H1 (cell line): ENCODE data around the gene GLB1L2. TPM values are rescaled to one million over a fixed set of nuclear protein-coding genes. Genes with fewer than 3 reads are reported as not detected.

Source experiments
- CTCF ChIA-PET: fragments of 300-600 bp; sonication (Branson Sonifier 250); formaldehyde crosslinking; loops from one replicate; lab custom pipeline; 2021; ENCODE audit not compliant: partially characterized antibody; lab: Charles Lee
- POLR2A ChIA-PET: fragments of 300-600 bp; sonication (Branson Sonifier 250); formaldehyde crosslinking; loops from one replicate; lab custom pipeline; 2021; ENCODE audit warnings: inconsistent platforms; ENCODE audit not compliant: partially characterized antibody; lab: Charles Lee
- DNase-seq, 2 experiments: peaks; one replicate each; pipeline versions ENCODE4 v3.0.0 to v3.0.0-alpha.2; 2010 to 2022; ENCODE audit warnings: low spot score in 2 of 2, low read depth in 1 of 2, mixed read lengths in 1 of 2
- FAIRE-seq: peaks from 2 replicates; lab custom pipeline; 2011; peaks lifted over from hg19 to GRCh38; lab: Jason Lieb, UNC
- H2AFZ ChIP-seq: 2 replicates; pipeline ENCODE4 v1.8.1; 2012; ENCODE audit warnings: low read length, inconsistent platforms
- H2AK5ac ChIP-seq: 2 replicates; pipeline ENCODE4 v1.6.1; 2013; ENCODE audit warnings: low read depth, low read length
- H2BK120ac ChIP-seq: replicated peaks from 2 replicates; pipeline ENCODE3; 2013; ENCODE audit warnings: low read depth, low read length, inconsistent platforms
- H2BK12ac ChIP-seq: 2 replicates; pipeline ENCODE4 v1.6.1; 2013; ENCODE audit warnings: low read depth, low read length
- H2BK15ac ChIP-seq: 2 replicates; pipeline ENCODE4 v1.6.1; 2013; ENCODE audit warnings: low read length
- H2BK20ac ChIP-seq: 2 replicates; pipeline ENCODE4 v1.6.1; 2013; ENCODE audit warnings: low read length
- H2BK5ac ChIP-seq: 2 replicates; pipeline ENCODE4 v1.6.1; 2013; ENCODE audit warnings: low read depth, low read length
- H3K14ac ChIP-seq: 2 replicates; pipeline ENCODE4 v1.6.1; 2013; ENCODE audit warnings: inconsistent platforms; ENCODE audit not compliant: insufficient read length
- H3K18ac ChIP-seq: 2 replicates; pipeline ENCODE4 v1.6.1; 2013; ENCODE audit warnings: low read length; ENCODE audit errors: extremely low read depth
- H3K23ac ChIP-seq: 2 replicates; pipeline ENCODE4 v1.6.1; 2013; ENCODE audit warnings: inconsistent platforms; ENCODE audit not compliant: insufficient read length
- H3K23me2 ChIP-seq: 2 replicates; pipeline ENCODE4 v1.6.1; 2013; ENCODE audit warnings: low read depth, low read length
- H3K27ac ChIP-seq: 2 replicates; pipeline ENCODE4 v1.6.1; 2011; ENCODE audit warnings: low read depth, low read length, inconsistent platforms
- H3K27me3 ChIP-seq, 4 experiments: replicated peaks in 1 of 4; 1 replicate in 1 of 4; 2 replicates in 3 of 4; pipeline versions ENCODE4 v1.6.1 to v1.8.1; 2011 to 2013; ENCODE audit warnings: low read length in 3 of 4, mild to moderate bottlenecking in 3 of 4, inconsistent platforms in 2 of 4, mixed read lengths in 2 of 4, moderate library complexity in 1 of 4; ENCODE audit not compliant: control insufficient read depth in 3 of 4, insufficient read depth in 3 of 4; ENCODE audit errors: extremely low read depth in 1 of 4
- H3K36me3 ChIP-seq, 4 experiments: 2 replicates each; pipeline versions ENCODE4 v1.6.1 to v1.8.1; 2011 to 2013; ENCODE audit warnings: mild to moderate bottlenecking in 4 of 4, low read length in 3 of 4, moderate library complexity in 2 of 4, control low read depth in 1 of 4, inconsistent platforms in 1 of 4; ENCODE audit not compliant: insufficient read depth in 4 of 4, control insufficient read depth in 2 of 4
- H3K4ac ChIP-seq: replicated peaks from 2 replicates; pipeline ENCODE3; 2013; ENCODE audit warnings: low read length, low read depth, mixed read lengths, inconsistent platforms; ENCODE audit not compliant: insufficient read length
- H3K4me1 ChIP-seq, 4 experiments: replicated peaks in 1 of 4; 1 replicate in 1 of 4; 2 replicates in 3 of 4; pipeline versions ENCODE4 v1.6.1 to v1.8.1; 2011 to 2013; ENCODE audit warnings: low read length in 3 of 4, inconsistent platforms in 2 of 4, mixed read lengths in 1 of 4; ENCODE audit not compliant: insufficient read depth in 4 of 4, control insufficient read depth in 3 of 4
- H3K4me2 ChIP-seq, 2 experiments: 2 replicates each; pipeline versions ENCODE4 v1.6.1 to v1.8.1; 2011 to 2013; ENCODE audit warnings: low read depth in 2 of 2, low read length in 2 of 2, control low read depth in 1 of 2, inconsistent platforms in 1 of 2, mild to moderate bottlenecking in 1 of 2; ENCODE audit not compliant: insufficient read depth in 1 of 2
- H3K4me3 ChIP-seq, 4 experiments: fragments of 200-600, 300-600 bp in 1 of 4; sonication (generic), shearing (Covaris generic), sonication (Bioruptor Twin) in 1 of 4; 2 replicates each; pipeline versions ENCODE4 v1.5.1 to v1.8.1; 2011 to 2016; ENCODE audit warnings: low read length in 4 of 4, low read depth in 3 of 4, control low read depth in 2 of 4, inconsistent platforms in 2 of 4, mild to moderate bottlenecking in 2 of 4, mixed read lengths in 1 of 4, moderate library complexity in 1 of 4; ENCODE audit not compliant: insufficient read depth in 2 of 4; ENCODE audit errors: extremely low read depth in 1 of 4
- H3K56ac ChIP-seq: replicated peaks from 2 replicates; pipeline ENCODE3; 2013; ENCODE audit warnings: low read depth, mild to moderate bottlenecking, mixed read lengths, low read length, inconsistent platforms; ENCODE audit not compliant: insufficient read length
- H3K79me1 ChIP-seq: 2 replicates; pipeline ENCODE4 v1.6.1; 2013; ENCODE audit warnings: low read depth, low read length, control low read depth
- H3K79me2 ChIP-seq, 2 experiments: 2 replicates each; pipeline versions ENCODE4 v1.6.1 to v1.8.1; 2012 to 2013; ENCODE audit warnings: low read length in 2 of 2, mild to moderate bottlenecking in 2 of 2, inconsistent platforms in 1 of 2; ENCODE audit not compliant: insufficient read depth in 2 of 2, control insufficient read depth in 1 of 2
- H3K9ac ChIP-seq, 4 experiments: replicated peaks in 1 of 4; 1 replicate in 1 of 4; 2 replicates in 3 of 4; pipeline versions ENCODE4 v1.6.1 to v1.8.1; 2011 to 2013; ENCODE audit warnings: low read depth in 3 of 4, low read length in 3 of 4, control low read depth in 2 of 4, mild to moderate bottlenecking in 2 of 4, moderate library complexity in 2 of 4, inconsistent platforms in 1 of 4; ENCODE audit errors: extremely low read depth in 1 of 4
- H3K9me3 ChIP-seq, 2 experiments: 2 replicates each; pipeline versions ENCODE4 v1.6.1 to v1.8.1; 2012 to 2013; ENCODE audit warnings: mild to moderate bottlenecking in 2 of 2, moderate library complexity in 2 of 2, control low read depth in 1 of 2, inconsistent platforms in 1 of 2, low read depth in 1 of 2, low read length in 1 of 2, mixed read lengths in 1 of 2; ENCODE audit not compliant: insufficient read depth in 2 of 2
- H4K20me1 ChIP-seq, 2 experiments: replicated peaks in 1 of 2; 2 replicates each; pipeline versions ENCODE3 to v1.8.1; 2011 to 2013; ENCODE audit warnings: inconsistent platforms in 2 of 2, low read length in 2 of 2, mild to moderate bottlenecking in 1 of 2; ENCODE audit not compliant: insufficient read depth in 2 of 2, control insufficient read depth in 1 of 2
- H4K5ac ChIP-seq: 2 replicates; pipeline ENCODE4 v1.6.1; 2013; ENCODE audit warnings: low read length, low read depth, mixed read lengths, inconsistent platforms; ENCODE audit not compliant: insufficient read length
- H4K8ac ChIP-seq: 2 replicates; pipeline ENCODE4 v1.8.0; 2013; ENCODE audit warnings: mild to moderate bottlenecking, moderate library complexity, low read length, inconsistent platforms; ENCODE audit not compliant: insufficient read depth; ENCODE audit errors: extremely low read depth
- H4K91ac ChIP-seq: replicated peaks from 2 replicates; pipeline ENCODE3; 2013; ENCODE audit warnings: low read length, mixed read lengths, inconsistent platforms; ENCODE audit not compliant: insufficient read length
- CREB1 ChIP-seq: IDR thresholded peaks from 2 replicates; pipeline ENCODE4 v1.6.1; 2012; ENCODE audit warnings: inconsistent platforms
- E2F6 ChIP-seq: IDR thresholded peaks from 2 replicates; pipeline ENCODE4 v1.6.1; 2012; ENCODE audit warnings: inconsistent platforms
- EGR1 ChIP-seq: IDR thresholded peaks from 2 replicates; pipeline ENCODE4 v1.6.1; 2011; ENCODE audit warnings: low read depth, low read length, borderline replicate concordance
- GTF2F1 ChIP-seq: IDR thresholded peaks from 2 replicates; pipeline ENCODE4 v1.6.1; 2012; ENCODE audit warnings: low read depth, low read length, improper control_type of control experiment, borderline replicate concordance
- KDM1A ChIP-seq: fragments of 200-600, 300-600 bp; sonication (generic); IDR thresholded peaks from 2 replicates; pipeline ENCODE4 v1.7.1; 2016; ENCODE audit warnings: mild to moderate bottlenecking, low read length, borderline replicate concordance
- NANOG ChIP-seq: IDR thresholded peaks from 2 replicates; pipeline ENCODE4 v1.6.1; 2011; ENCODE audit warnings: low read length, low read depth, mild to moderate bottlenecking, inconsistent platforms; ENCODE audit not compliant: insufficient read depth, poor library complexity, severe bottlenecking
- RNF2 ChIP-seq: fragments of 200-900, 300-1000 bp; sonication (generic); IDR thresholded peaks from 2 replicates; pipeline ENCODE4 v1.7.1; 2016; ENCODE audit warnings: borderline replicate concordance, low read depth, mild to moderate bottlenecking, antibody characterized with exemption, low read length; ENCODE audit not compliant: poor library complexity, severe bottlenecking; ENCODE audit errors: missing control alignments
- SIN3A ChIP-seq, 2 experiments: IDR thresholded peaks in 1 of 2; conservative IDR thresholded peaks in 1 of 2; 2 replicates each; pipeline ENCODE4 v1.6.1; 2011 to 2012; ENCODE audit warnings: low read length in 2 of 2, improper control_type of control experiment in 1 of 2, low read depth in 1 of 2, mild to moderate bottlenecking in 1 of 2
- SIRT6 ChIP-seq: IDR thresholded peaks from one replicate; pipeline ENCODE4 v1.7.1; 2012; ENCODE audit warnings: low read length, inconsistent platforms
- WGBS, 2 experiments: shearing (Covaris generic) in 1 of 2; methylation state at CpG; one replicate each; pipeline versions ENCODE4 v1.1.6 to v1.1.7; 2013 to 2015; ENCODE audit warnings: low lambda C conversion rate in 2 of 2, mixed read lengths in 2 of 2, inconsistent platforms in 1 of 2, low coverage in 1 of 2, missing lambda C conversion rate in 1 of 2; ENCODE audit not compliant: insufficient replicate concordance in 2 of 2, insufficient coverage in 1 of 2, insufficient read length in 1 of 2; ENCODE audit errors: extremely low coverage in 1 of 2, missing lambda C conversion rate in 1 of 2; 5-methylcytosine and 5-hydroxymethylcytosine counted together
- polyA plus RNA-seq, 7 experiments: library from polyadenylated mRNA; depleted of rRNA in 3 of 7; stranded (reverse) in 5 of 7; unstranded in 2 of 7; fragments of >200 nt in 5 of 7; fragments of 200-250 nt in 2 of 7; gene quantifications; 1 replicate in 5 of 7; 2 replicates in 1 of 7; 4 replicates in 1 of 7; pipeline versions ENCODE4 v1.2.1 to v1.2.3, GENCODE V29; 2011 to 2013; ENCODE audit warnings: missing spikeins in 2 of 7, mixed read lengths in 2 of 7
- total RNA-seq: library from RNA; stranded (reverse); fragmentation: NEBNext Ultra II Directional; extraction: Animal tissue kit (Norgen Biotek cat#: 25700); gene quantifications from 2 replicates; pipeline ENCODE4 v1.2.1, GENCODE V29; 2021

Gene GLB1L2
- total and polyA plus RNA-seq, 2 of the 8 experiments (the other 6 are each of a cell fraction or from before 2014, with no cell fraction given), result 4.4 to 7.9 TPM

- Histone ChIP-seq H4K20me1 (no peaks in the 10 kb centered on the region), H2BK15ac (no peak overlapping the region), H3K27me3 (peaks cover 0 to 12% (median 4%) of the 10 kb centered on the region in 4 experiments; a peak in 6 of 7 replicates), H2AK5ac (no peak overlapping the region), H4K91ac (no peak overlapping the region), H3K56ac (no peak overlapping the region), H3K4me2 (no peak overlapping the region), H2AFZ (no peak overlapping the region), H3K18ac (no peak overlapping the region), H4K5ac (no peak overlapping the region), H3K9ac (no peak overlapping the region), H3K79me2 (no peaks in the 10 kb centered on the region), H3K9me3 (no peaks in the 10 kb centered on the region), H3K14ac (no peak overlapping the region), H3K27ac (no peak overlapping the region), H4K8ac (no peak overlapping the region), H3K23ac (no peak overlapping the region), H3K4me1 (no peaks in the 10 kb centered on the region), H3K79me1 (no peaks in the 10 kb centered on the region), H3K4me3 (no peak overlapping the region), H2BK120ac (no peak overlapping the region), H2BK20ac (no peak overlapping the region), H3K4ac (no peak overlapping the region), H2BK12ac (no peak overlapping the region), H3K36me3 (no peaks in the 10 kb centered on the region), H3K23me2 (no peaks in the 10 kb centered on the region), H2BK5ac (no peak overlapping the region)
- WGBS, 2 experiments, result 91% methylated on average over 2 of the region's 2 CpGs; no CpG with 5 or more reads in 1 of the 2 experiments
- POLR2A ChIA-PET, result interaction anchor here (1.4 kb wide), 1 partner anchor 18 kb away, joined by 3 read pairs; no protein-coding TSS in a partner anchor
- TF ChIP-seq CREB1 (no peak), SIRT6 (no peak), GTF2F1 (no peak), SIN3A (conservative IDR thresholded peaks at IDR 0.05 in 1 of 2, IDR thresholded peaks at IDR 0.05 in 1 of 2; ENCODE audit: low read depth in 1 of 2, low read length in 2 of 2) (no peak), E2F6 (no peak), EGR1 (no peak), RNF2 (no peak), KDM1A (no peak), NANOG (no peak)
- DNase-seq (no peak), FAIRE-seq (no peak)
- CTCF ChIA-PET, result interaction anchor here (1.0 kb wide), 1 partner anchor 12 kb away, joined by 4 read pairs; no protein-coding TSS in a partner anchor
Observed at GRCh38 chr11:134355136-134355535, 23.3 kb downstream of the GLB1L2 start.
